Muscle of back (tissue), 13 donors: ENCODE data around the gene EPM2A. TPM values are rescaled to one million over a fixed set of nuclear protein-coding genes. Genes with fewer than 3 reads are reported as not detected.
A peak's percentile ranks its signal among the peaks of the same experiment; 100 is the strongest.
"Not testable (repeated sequence)": the region's sequence is repeated elsewhere in the genome, so short reads cannot be mapped to it uniquely, and the experiment has no call there.

Experiments used
- DNase-seq, 3 donors: peaks; one replicate each; pipeline versions ENCODE4 v3.0.0 to v3.0.0-alpha.2; 2013
- long read RNA-seq, 9 donors: transcript quantifications; one replicate each; lab custom pipeline, GENCODE V29; 2026
- polyA plus RNA-seq, 10 donors: library from polyadenylated mRNA; unstranded; fragments of 120-200 nt; gene quantifications; one replicate each; pipeline ENCODE4 v1.2.1, GENCODE V29; 2013; ENCODE audit not compliant: insufficient read length in 10 of 10

The EPM2A gene
- polyA plus RNA-seq = 10 to 100 TPM; 11.3 to 21.7 (median 17.0) TPM
- long read RNA-seq, donor 1, full-length matches to known transcripts = 4 of 4 reads
- long read RNA-seq, donor 1, partial matches to known transcripts = 0 of 4 reads
- long read RNA-seq, donor 1, other reads (novel, unspliced or antisense) = 0 of 4 reads
- long read RNA-seq, donor 2, full-length matches to known transcripts = 7 of 7 reads
- long read RNA-seq, donor 2, partial matches to known transcripts = 0 of 7 reads
- long read RNA-seq, donor 2, other reads (novel, unspliced or antisense) = 0 of 7 reads
- long read RNA-seq, donor 3 = 0 reads
- long read RNA-seq, donor 4, full-length matches to known transcripts = 9 of 9 reads
- long read RNA-seq, donor 4, partial matches to known transcripts = 0 of 9 reads
- long read RNA-seq, donor 4, other reads (novel, unspliced or antisense) = 0 of 9 reads
- long read RNA-seq, donor 5, full-length matches to known transcripts = 5 of 5 reads
- long read RNA-seq, donor 5, partial matches to known transcripts = 0 of 5 reads
- long read RNA-seq, donor 5, other reads (novel, unspliced or antisense) = 0 of 5 reads
- long read RNA-seq, donor 6, full-length matches to known transcripts = 8 of 8 reads
- long read RNA-seq, donor 6, partial matches to known transcripts = 0 of 8 reads
- long read RNA-seq, donor 6, other reads (novel, unspliced or antisense) = 0 of 8 reads
- long read RNA-seq, donor 7, full-length matches to known transcripts = 9 of 9 reads
- long read RNA-seq, donor 7, partial matches to known transcripts = 0 of 9 reads
- long read RNA-seq, donor 7, other reads (novel, unspliced or antisense) = 0 of 9 reads
- long read RNA-seq, donor 8, partial matches to known transcripts = 0 of 1 reads
- long read RNA-seq, donor 8, other reads (novel, unspliced or antisense) = 0 of 1 reads
- long read RNA-seq, donor 9, full-length matches to known transcripts = 3 of 3 reads
- long read RNA-seq, donor 9, partial matches to known transcripts = 0 of 3 reads
- long read RNA-seq, donor 9, other reads (novel, unspliced or antisense) = 0 of 3 reads

DNA sequence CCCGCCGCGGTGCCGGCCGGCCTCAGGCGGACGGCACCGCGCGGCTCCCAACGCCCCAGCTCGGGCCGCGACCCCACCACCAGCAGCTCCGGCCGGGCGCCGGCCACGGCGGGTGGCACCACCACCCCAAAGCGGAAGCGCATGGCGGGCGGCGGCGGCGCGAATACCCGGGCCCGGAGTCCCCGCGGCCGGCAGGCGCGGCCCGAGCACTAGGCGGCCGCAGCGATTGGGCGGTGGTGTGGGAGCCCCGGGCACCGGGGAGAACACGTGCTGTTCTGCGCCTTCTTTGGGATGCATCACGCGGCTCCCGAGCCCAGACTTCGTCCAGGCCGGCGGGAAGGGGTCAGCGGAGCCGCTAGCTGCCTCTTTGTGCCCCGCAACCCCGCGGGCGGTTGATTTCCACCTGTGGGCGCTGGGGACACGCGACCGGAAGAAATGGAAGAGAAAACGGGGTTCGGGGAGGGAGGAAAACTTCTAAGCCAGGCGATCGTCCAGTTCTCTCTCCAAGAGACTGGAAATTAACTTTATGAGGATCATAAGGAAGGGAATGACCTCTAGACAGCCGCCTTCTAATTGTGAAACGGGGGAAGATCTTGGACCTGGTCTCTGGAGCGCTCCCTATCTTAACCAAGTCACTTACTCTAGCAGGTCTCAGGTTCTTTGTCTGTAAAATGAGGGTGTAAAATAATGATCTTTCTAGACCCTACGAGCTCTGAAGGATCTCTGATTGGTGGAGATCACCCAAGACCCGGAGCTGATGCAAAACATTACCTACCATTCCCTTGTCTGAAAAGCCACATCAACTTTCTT is at the start of gene EPM2A:
EPM2A (minus strand) TSS at position 165 of the 810 bp plus-strand sequence; CDS start at position 143, 22 bp downstream.
- DNase-seq = peak; percentile 72 to 88 (median 77)

- DNase-seq = no peak
Measured at GRCh38 chr6:145784683-145785082, 49.4 kb upstream of the EPM2A start.

- DNase-seq = no peak
Measured at GRCh38 chr6:145783796-145784195, 48.5 kb upstream of the EPM2A start.

DNA sequence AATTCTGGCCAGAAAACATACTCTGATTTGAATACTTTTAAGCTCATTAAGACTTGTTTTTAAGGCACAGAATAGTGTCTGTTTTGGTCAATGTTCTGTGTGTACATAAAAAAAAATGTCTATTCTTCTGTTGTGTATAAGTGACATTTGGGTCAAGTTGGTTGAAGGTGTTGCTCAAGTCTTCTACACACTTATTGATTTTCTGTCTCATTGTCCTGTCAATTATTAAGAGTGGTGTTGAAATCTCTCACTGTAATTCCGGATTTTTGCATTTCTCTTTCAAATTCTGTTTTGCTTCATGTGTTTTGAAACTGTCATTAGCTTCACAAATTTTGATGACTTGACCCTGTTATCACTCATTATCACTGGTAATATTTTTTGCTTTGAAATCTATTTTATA is 37.5 kb upstream of the EPM2A start:
- DNase-seq = no peak

- DNase-seq = no peak
Measured at GRCh38 chr6:145765449-145765848, 30.1 kb upstream of the EPM2A start.

GRCh38 chr6:145763742-145764141 is 28.4 kb upstream of the EPM2A start:
- no peak for DNase-seq

DNA sequence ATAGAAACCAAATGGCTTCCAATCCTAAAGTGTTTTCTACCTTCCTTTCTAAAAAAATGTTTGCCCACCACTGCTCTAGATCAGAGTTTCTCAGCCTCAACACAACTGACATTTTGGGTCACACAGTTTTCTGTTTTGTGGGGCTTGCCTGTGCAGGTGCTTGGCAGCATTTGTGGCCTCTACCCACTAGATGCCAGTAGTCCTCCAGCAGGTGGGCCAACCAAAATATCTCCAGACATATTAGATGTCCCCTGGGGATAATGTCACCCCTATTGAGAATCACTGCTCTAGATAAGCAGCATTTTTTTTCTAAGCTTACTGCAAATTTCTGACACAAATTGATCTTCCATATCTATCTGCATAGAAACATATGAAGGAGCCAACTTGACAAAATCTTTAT is 26.3 kb upstream of the EPM2A start:
- no peak for DNase-seq

DNA sequence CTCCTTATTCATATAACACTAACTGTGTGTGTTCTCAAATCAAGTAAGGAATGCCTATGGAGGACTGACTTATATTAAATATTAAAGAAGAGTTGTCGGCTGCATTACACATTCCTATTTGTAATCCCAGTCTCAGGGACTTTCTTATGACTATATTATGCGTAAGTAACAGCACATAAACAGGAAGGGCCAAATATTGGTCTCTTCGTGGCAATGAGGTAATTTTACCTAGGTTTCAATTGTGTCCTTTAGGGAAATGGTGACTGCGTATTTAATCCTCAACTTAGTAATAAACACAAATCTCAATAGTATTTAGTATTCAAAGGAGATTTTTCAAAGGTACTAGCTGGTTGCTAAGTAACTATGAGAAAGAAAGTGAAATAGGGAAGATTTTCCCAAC is 22.8 kb upstream of the EPM2A start:
- no peak for DNase-seq

GRCh38 chr6:145756170-145756662 is 20.9 kb upstream of the EPM2A start:
- DNase-seq = peak; percentile 27 to 81 (median 58)

DNA sequence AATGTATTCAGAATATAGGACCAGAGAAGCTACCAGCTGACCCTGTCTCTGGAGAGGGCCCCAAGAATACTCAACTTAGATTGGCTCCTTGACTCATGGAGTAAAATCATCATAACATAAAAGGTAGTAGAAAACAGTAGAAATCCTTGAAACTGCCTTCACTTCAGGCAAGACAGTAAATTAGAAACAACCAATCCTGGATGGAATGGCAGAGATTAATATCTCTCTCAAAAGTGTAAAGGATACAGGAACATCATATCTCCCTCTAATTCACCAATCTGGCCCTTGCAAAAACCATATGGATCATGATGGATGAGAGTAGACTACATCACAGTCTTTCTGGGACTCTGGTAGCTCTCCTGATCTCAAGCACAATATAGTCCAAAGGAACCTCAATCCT is 20.4 kb upstream of the EPM2A start:
- DNase-seq = no peak

- DNase-seq = peak in 1 of 3 donors; percentile 38
Measured at GRCh38 chr6:145752638-145753037, 17.3 kb upstream of the EPM2A start.

- peak in 1 of 3 donors; percentile 43 for DNase-seq
Measured at GRCh38 chr6:145749632-145750031, 14.3 kb upstream of the EPM2A start.

GRCh38 chr6:145745861-145746260 is 10.5 kb upstream of the EPM2A start:
- no peak for DNase-seq

DNA sequence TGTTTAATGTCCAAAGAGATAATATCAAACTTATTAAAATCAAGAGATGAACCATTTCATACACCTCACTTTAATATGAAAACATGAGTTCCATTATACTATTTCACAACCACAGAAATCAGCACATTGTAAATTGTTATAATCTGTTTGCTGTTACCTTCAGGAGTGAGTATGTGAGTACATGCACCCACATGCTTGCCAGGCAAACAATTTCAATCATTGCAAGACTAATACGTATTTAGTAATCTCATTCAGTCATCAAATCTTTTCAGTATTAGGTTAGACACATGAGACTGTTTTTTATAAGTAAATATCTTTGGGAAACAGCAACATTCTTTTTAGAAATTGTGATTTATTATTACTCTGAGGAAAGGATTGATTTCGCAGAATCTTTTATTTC is 9.3 kb upstream of the EPM2A start:
- no peak for DNase-seq

- DNase-seq = no peak
Measured at GRCh38 chr6:145743332-145743731, 8.0 kb upstream of the EPM2A start.

GRCh38 chr6:145742472-145742871 is 7.2 kb upstream of the EPM2A start:
- not testable (repeated sequence) for DNase-seq

DNA sequence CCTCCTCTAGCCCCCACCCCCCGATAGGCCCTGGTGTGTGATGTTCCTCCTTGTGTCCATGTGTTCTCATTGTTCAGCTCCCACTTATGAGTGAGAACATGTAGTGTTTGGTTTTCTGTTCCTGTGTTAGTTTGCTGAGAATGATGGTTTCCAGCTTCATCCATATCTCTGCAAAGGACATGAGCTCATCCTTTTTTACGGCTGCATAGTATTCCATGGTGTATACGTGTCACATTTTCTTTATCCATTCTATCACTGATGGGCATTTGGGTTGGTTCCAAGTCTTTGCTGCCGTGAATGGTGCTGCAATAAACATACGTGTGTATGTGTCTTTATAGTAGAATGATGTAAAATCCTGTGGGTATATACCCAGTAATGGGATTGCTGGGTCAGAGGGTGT is 4.4 kb upstream of the EPM2A start:
- DNase-seq = not testable (repeated sequence)

GRCh38 chr6:145738265-145738664 is 2.9 kb upstream of the EPM2A start:
- no peak for DNase-seq

- DNase-seq = peak; percentile 26 to 75 (median 59)
Measured at GRCh38 chr6:145736661-145737144, 1.4 kb upstream of the EPM2A start.

DNA sequence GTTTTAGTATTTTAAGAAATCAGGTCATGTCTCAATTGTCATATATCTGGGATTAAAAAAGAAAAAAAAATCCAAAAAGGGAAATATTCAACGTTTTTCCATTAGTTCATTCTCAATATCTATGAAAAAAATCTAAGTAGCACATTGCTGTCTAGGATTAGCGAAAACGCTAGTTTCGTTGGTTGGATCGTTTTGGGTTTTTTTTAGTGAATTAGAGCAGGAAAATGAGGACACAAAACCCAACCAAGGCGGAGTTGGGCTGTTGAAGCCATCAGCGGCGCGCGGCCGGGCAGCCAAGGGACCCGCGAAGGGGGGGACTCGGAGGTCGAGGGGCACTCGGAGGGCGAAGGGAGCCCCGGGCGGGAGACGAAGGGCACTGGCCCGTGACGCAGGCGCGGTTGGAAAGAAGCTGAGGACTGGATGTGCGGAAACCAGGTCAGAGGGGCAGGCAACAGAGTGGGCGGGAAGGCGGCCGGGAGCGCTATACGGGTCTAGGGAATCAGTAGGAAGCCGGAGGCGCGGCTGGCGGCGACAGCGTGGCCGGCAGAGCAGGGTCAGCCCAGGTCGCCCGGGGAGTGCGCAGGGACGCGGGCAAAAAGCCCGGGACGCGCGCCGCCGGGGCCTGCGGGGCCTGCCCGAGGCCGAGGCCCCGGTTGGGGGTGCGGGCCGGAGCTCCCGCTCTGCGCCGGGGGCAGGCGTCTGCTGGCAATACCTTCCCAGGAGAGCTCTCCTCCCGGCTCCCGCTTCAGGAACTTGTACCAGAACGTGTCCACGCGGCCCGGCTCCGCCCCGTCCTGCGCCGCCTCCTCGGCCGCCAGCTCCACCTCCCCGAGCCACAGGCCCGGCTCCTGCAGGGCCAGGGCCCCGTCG is 599 bp downstream of the EPM2A start:
- DNase-seq = peak; percentile 84 to 95 (median 89)
